GM19035 (cell line): Measurements from ENCODE around the gene HSPA2.
"Not testable (repeated sequence)": the region's sequence is repeated elsewhere in the genome, so short reads cannot be mapped to it uniquely, and the experiment has no call there.

ENCODE experiments used
- ATAC-seq: cut with Tn5 transposase; IDR thresholded peaks from one replicate; pipeline ENCODE4 v1.9.1; 2021; ENCODE audit not compliant: unreplicated experiment

HSPA2 gene

GRCh38 chr14:64558216-64558615 is 17.7 kb downstream of the HSPA2 start:
- not testable (repeated sequence) for ATAC-seq

- no peak for ATAC-seq
Measured at GRCh38 chr14:64561631-64562030, 21.1 kb downstream of the HSPA2 start.

GRCh38 chr14:64562436-64562835 is 21.9 kb downstream of the HSPA2 start:
- no peak for ATAC-seq

GRCh38 chr14:64563696-64564095 is 23.2 kb downstream of the HSPA2 start:
- ATAC-seq, result no peak

GRCh38 chr14:64566651-64567122 is 26.1 kb downstream of the HSPA2 start:
- ATAC-seq, result no peak

- no peak for ATAC-seq
Measured at GRCh38 chr14:64569138-64569631, 28.6 kb downstream of the HSPA2 start.

GRCh38 chr14:64569646-64570045 is 29.1 kb downstream of the HSPA2 start:
- not testable (repeated sequence) for ATAC-seq

- ATAC-seq, result no peak
Measured at GRCh38 chr14:64572386-64573104, 32.0 kb downstream of the HSPA2 start.

GRCh38 chr14:64573109-64573508 is 32.6 kb downstream of the HSPA2 start:
- ATAC-seq, result no peak

GRCh38 chr14:64574371-64575107 is 34.0 kb downstream of the HSPA2 start:
- ATAC-seq, result no peak

- no peak for ATAC-seq
Measured at GRCh38 chr14:64577211-64577610, 36.7 kb downstream of the HSPA2 start.

- ATAC-seq, result no peak
Measured at GRCh38 chr14:64580467-64580866, 39.9 kb downstream of the HSPA2 start.

- ATAC-seq, result no peak
Measured at GRCh38 chr14:64581363-64581762, 40.8 kb downstream of the HSPA2 start.

GRCh38 chr14:64581817-64582216 is 41.3 kb downstream of the HSPA2 start:
- ATAC-seq, result no peak

GRCh38 chr14:64584190-64584589 is 43.6 kb downstream of the HSPA2 start:
- no peak for ATAC-seq

GRCh38 chr14:64591809-64592208 is 51.3 kb downstream of the HSPA2 start:
- no peak for ATAC-seq
